Endothelial cell (in vitro differentiated cells): ENCODE measurements around the gene ONECUT2. TPM values are rescaled to one million over a fixed set of nuclear protein-coding genes. Genes with fewer than 3 reads are reported as not detected.

Experiments
- DNase-seq: peaks from one replicate; pipeline ENCODE4 v3.0.0; 2021; ENCODE audit warnings: low spot score
- H3K27ac Mint-ChIP-seq: one replicate; pipeline ENCODE4 v1.8.0; 2021; ENCODE audit warnings: mixed read lengths, inconsistent platforms; ENCODE audit not compliant: unreplicated experiment
- H3K27me3 Mint-ChIP-seq: one replicate; pipeline ENCODE4 v1.8.0; 2021; ENCODE audit warnings: mild to moderate bottlenecking, moderate library complexity, mixed read lengths, inconsistent platforms; ENCODE audit not compliant: unreplicated experiment
- H3K36me3 Mint-ChIP-seq: one replicate; pipeline ENCODE4 v1.8.0; 2021; ENCODE audit warnings: mild to moderate bottlenecking, low read depth, mixed read lengths, inconsistent platforms; ENCODE audit not compliant: unreplicated experiment
- H3K4me1 Mint-ChIP-seq: one replicate; pipeline ENCODE4 v1.8.0; 2021; ENCODE audit warnings: mild to moderate bottlenecking, mixed read lengths, inconsistent platforms; ENCODE audit not compliant: unreplicated experiment
- H3K4me3 Mint-ChIP-seq: one replicate; pipeline ENCODE4 v1.8.0; 2021; ENCODE audit warnings: mild to moderate bottlenecking, mixed read lengths, inconsistent platforms; ENCODE audit not compliant: unreplicated experiment
- H3K9me3 Mint-ChIP-seq: one replicate; pipeline ENCODE4 v1.8.0; 2021; ENCODE audit warnings: mixed read lengths, inconsistent platforms; ENCODE audit not compliant: unreplicated experiment
- CTCF ChIP-seq: fragments of 200-600 bp; sonication (generic); IDR thresholded peaks from one replicate; pipeline ENCODE4 v1.5.0; 2021; ENCODE audit warnings: antibody characterized with exemption; ENCODE audit not compliant: unreplicated experiment
- total RNA-seq: library from RNA; stranded (reverse); fragmentation: NEBNext Ultra II Directional; extraction: Animal tissue kit (Norgen Biotek cat#: 25700); gene quantifications from one replicate; pipeline ENCODE4 v1.2.1, GENCODE V29; 2021; ENCODE audit not compliant: unreplicated experiment

ONECUT2 gene
- total RNA-seq, 1 donor from 2014 or later: 1.1 TPM

DNA sequence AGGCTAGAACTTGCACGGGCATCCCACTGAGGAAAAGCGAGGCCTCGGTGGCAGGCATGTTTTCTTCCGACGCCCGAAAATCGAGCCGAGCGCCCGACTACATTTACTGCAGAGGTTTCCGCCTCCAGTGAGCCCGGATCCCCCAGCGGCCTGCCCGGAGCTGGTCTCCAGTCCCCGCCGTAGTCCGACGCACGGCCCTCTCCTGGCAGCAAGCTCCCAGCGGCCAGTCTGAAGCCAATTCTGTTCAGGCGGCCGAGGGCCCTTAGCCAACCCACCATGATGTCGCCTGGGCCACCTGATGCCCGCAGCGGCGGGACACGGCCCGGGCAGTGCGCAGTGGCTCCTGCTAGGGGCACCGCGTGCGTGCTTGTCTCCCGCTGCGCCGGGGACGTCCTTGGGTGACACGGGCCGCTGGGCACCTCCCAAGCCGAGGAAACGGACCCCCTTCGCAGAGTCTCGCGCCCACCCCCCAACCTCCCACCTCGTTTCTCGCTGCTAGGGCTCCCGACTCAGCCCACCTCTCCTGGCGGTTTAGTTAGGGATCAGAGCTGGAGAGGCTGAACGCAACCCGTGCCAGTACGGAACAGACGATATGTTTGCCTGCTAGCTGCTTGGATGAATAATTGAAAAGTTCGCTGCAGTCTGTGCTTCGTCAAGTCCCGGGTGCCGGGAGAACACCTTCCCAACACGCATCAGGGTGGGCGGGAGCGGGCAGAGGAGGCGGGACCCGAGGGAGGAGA, 5.3 kb downstream of the ONECUT2 start:
- TF ChIP-seq CTCF: no peak
- no peaks in the 10 kb centered on the region for H3K9me3 Mint-ChIP-seq
- H3K4me3 Mint-ChIP-seq: no peak overlapping the region
- peak; percentile 41 for DNase-seq
- peaks cover 57% of the 10 kb centered on the region for H3K27me3 Mint-ChIP-seq
- H3K36me3 Mint-ChIP-seq: peaks cover 8% of the 10 kb centered on the region
- H3K27ac Mint-ChIP-seq: no peak overlapping the region
- peaks cover 34% of the 10 kb centered on the region for H3K4me1 Mint-ChIP-seq

DNA sequence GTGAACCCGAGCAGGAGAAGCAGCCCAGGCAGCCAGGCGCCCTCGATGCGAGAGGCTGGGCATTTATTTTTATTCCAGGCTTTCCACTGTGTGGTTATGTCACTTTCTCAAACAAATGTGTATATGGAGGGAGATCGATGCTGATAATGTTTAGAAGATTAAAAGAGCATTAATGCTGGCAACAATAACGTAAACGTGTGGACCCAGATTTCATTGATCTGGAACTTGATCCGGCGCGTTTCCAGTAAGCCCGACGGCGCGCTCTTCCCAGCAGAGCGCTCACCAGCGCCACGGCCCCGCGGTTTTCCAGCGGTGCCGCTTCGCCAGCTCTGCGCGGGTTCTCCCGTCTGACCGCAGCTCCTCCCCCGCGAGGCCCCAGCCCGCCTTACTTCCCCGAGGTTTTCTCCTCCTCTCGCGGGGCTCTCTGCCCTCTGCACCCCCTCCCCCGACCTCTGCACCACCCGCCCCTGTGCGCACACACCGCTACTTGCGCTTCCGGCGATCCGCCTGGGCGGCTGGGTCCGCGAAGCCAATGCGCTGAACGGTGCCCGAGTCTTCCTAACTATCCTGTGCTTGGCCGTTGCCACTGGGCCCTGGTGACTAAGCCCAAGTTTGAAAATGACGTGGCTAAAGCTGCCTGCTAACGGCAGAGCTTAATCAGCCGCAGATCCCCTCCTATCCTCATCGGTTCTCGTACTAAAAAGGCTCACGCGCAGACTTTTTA, 6.1 kb downstream of the ONECUT2 start:
- no peak for DNase-seq
- Mint-ChIP-seq H3K9me3 (no peaks in the 10 kb centered on the region), H3K27me3 (peaks cover 53% of the 10 kb centered on the region), H3K36me3 (peaks cover 8% of the 10 kb centered on the region), H3K4me1 (peaks cover 32% of the 10 kb centered on the region), H3K27ac (no peak overlapping the region), H3K4me3 (peak overlapping the region; percentile 74)
- no peak for TF ChIP-seq CTCF

DNA sequence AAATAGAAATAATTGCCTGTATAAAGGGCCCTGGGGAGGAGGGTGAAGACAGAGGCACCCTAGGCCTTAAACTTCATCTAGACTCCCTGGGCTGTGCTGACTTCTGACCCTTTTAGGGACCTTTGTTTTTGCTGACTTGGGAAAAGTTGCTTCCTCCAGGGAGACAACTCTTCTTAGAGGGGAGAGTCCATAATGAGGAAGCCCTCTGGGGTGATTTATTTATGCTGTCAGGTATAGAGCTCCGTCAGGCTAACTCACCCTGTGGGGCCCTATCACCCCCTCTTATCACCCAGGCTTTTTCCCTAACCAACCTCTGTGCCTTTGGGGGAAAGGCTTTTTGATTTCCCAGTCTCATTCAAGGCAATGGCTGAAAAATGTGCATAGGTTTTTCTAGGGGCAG, 8.1 kb downstream of the ONECUT2 start:
- peaks cover 3% of the 10 kb centered on the region for H3K36me3 Mint-ChIP-seq
- no peak for TF ChIP-seq CTCF
- no peak for DNase-seq
- no peak overlapping the region for H3K27ac Mint-ChIP-seq
- no peak overlapping the region for H3K4me3 Mint-ChIP-seq
- peaks cover 39% of the 10 kb centered on the region for H3K4me1 Mint-ChIP-seq
- peaks cover 42% of the 10 kb centered on the region for H3K27me3 Mint-ChIP-seq
- H3K9me3 Mint-ChIP-seq: no peaks in the 10 kb centered on the region

DNA sequence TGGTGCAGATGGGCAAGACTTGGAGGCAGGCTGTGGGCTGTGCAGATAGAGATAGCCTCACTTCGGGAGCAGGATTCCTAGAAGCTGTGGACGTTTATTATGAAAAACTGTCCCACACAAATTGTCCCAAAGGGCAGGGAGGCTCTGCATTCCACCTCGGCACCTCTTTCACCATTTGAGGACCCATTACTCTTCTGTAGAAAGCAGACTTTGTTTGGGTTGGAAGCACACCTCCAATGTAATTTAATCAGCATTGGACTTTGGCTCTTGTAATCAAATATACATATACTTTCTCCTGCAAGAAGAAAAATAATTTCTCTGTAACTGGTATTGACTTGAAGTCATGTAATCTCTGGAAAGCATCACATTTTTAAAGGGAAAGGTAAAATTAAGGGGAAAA, 8.5 kb downstream of the ONECUT2 start:
- Mint-ChIP-seq H3K9me3 (no peaks in the 10 kb centered on the region), H3K4me3 (no peak overlapping the region), H3K4me1 (peaks cover 41% of the 10 kb centered on the region), H3K36me3 (peaks cover 3% of the 10 kb centered on the region), H3K27me3 (peaks cover 39% of the 10 kb centered on the region), H3K27ac (no peak overlapping the region)
- DNase-seq: no peak
- TF ChIP-seq CTCF: no peak

DNA sequence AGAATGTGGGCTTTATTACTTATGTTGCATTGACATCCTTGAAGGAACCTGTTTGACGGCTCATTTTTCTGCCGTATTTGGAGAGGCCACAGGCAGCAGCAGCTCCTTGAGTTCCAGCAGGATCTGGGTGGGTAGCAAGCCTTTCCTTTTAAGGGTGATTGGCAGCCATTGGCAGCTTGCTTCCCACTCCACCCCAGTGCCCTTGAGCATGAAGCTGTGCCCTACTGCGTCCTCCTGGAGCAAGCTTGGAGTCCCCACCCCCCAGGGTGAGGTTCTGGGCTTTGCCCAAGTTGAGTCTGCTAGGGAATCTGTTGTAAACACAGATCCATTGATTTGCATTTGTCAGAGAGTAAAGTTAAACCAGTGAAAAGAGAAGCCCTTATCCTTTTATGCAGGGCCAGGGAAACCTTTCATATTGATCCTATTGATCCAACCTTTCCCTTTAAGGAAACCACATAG, 9.2 kb downstream of the ONECUT2 start:
- Mint-ChIP-seq H3K9me3 (no peaks in the 10 kb centered on the region), H3K4me3 (no peak overlapping the region), H3K27ac (no peak overlapping the region), H3K36me3 (peaks cover 3% of the 10 kb centered on the region), H3K27me3 (peaks cover 33% of the 10 kb centered on the region), H3K4me1 (peaks cover 41% of the 10 kb centered on the region)
- no peak for DNase-seq
- TF ChIP-seq CTCF: no peak
